NCI-H748 (cell line): ENCODE results near the gene KLK12.
A peak's percentile ranks its signal among the peaks of the same experiment; 100 is the strongest.

Experiments
- DNase-seq: peaks from one replicate; lab custom pipeline; 2025; ENCODE audit not compliant: unreplicated experiment; lab: John Stamatoyannopoulos, UW

The KLK12 gene

DNA sequence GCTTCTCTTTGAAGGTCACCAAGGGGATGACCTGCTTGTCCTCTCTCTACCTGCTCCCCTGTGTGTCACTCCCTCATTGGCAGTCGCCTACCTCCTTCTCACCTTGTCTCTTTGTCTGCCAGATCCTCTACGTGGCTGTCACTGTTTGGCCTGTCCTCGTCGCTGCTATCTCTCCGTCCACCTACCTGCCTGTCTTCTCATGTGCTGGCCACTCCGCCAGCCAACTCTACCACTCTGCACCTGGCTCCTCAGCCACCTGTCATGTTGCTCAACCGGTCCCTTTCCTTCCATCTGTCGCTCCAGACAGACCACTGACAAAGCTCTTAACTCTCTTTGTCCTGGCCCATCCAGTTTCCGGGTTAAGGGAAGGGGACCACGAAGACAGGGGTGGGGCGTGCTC, at the start of gene KLK12:
Gene KLK12 (minus strand): TSS at position 299 of the 400 bp plus-strand sequence. CDS start 381 bp downstream, outside the sequence.
- peak; percentile 98 for DNase-seq

DNA sequence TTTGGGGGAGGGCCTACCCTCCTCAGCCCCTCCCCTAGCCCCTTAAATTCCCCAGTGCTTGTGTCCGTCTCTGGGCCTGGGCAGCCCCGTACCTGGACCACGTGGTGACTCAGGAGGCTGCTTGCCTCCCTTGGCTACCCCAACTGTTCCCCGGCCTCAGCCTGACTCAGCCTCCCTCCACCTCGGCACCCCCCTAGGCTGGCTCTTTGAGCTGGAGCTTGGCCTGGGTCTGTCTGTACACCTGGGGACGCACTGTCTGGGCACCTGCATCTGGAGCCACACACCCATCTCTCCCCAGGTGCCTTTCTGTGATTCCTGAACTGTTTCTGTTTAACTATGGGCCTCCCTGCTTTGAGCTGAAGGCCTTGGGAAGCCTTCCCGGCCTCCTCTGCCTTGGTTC, 49.7 kb upstream of the KLK12 start:
- no peak for DNase-seq

DNA sequence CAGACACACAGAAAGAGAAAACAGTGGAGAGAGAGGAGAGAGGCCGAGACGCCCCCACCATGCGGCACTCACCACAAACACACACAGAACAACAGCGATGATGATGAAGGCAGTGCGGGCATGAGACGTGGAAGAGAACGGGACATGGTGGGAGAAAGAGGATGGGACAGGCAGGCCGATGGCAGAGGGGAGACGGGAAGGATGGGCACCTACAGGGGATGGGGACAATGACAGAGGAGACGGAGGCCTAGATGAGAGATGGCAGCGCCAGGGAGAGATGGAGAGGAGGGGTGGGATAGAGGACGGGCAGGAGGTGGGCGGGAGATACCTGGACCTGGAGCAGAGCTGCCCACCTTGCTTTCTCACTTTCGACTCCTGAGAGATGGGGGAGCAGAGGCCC, 49.0 kb upstream of the KLK12 start:
- DNase-seq = no peak

DNA sequence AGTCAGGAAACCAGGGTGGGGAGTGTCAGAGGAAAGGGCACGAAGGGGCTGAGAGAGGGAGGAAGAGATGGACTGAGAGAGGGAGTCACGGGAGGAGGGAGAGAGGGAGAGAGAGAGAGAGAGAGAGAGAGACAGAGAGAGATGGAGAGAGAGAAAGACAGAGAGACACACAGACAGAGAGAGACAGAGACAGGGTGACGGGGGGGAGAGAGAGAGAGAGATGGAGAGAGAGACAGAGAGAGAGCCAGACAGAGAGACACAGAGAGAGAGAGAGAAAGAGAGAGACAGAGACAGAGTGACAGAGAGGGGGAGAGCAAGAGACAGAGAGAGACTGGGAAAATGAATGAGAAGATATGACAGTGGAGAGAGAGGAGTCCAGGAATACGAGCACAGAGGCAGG, 48.4 kb upstream of the KLK12 start:
- no peak for DNase-seq

- DNase-seq = peak; percentile 20
Measured at GRCh38 chr19:51082611-51083010, 47.8 kb upstream of the KLK12 start, which contains the start of gene KLK14. TSS of gene KLK14 (minus strand) at chr19:51082887. CDS start at chr19:51082614, 273 bp downstream.

DNA sequence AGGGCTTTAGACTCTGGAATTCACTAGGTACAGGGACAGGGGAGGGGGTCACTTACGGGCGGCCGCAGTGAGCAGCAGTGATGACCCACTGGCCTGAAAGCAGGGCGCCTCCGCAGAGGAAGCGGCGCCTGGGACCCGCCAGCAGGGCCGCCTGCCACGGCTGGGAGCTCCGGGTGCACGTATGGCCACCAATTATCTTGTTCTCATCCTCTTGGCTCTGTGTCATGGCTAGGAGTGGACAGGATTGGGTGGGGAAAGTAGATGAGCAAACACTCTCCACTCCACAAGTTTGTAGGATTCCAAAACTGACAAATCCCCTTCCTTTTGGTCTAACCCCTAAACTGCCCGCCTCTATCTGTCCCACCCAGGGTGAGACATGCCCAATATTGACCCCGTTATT, 46.7 kb upstream of the KLK12 start:
- no peak for DNase-seq

GRCh38 chr19:51079481-51080110, 44.8 kb upstream of the KLK12 start:
- peak; percentile 27 for DNase-seq

DNA sequence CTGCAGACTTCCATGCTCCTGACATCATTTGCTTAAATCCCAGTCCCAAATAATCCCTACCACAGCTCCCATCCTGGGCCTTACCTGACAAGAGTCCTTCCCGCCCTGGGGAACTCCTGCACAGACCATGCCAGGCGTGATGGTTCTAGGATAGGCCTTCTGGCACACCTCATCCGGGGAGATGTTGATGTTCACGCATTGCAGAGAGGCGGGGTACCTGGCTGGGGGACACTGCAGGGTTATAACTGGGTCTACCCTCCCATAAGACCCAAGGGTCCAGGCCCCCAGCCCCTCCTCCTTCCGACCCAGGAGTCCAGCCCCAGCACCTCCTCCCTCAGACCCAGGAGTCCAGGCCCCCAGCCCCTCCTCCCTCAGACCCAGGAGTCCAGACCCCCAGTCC, 43.9 kb upstream of the KLK12 start:
- DNase-seq = no peak

GRCh38 chr19:51078104-51078503, 43.3 kb upstream of the KLK12 start:
- no peak for DNase-seq

- DNase-seq = no peak
Measured at GRCh38 chr19:51076631-51077213, 41.9 kb upstream of the KLK12 start.

GRCh38 chr19:51075998-51076397, 41.2 kb upstream of the KLK12 start:
- DNase-seq = no peak

DNA sequence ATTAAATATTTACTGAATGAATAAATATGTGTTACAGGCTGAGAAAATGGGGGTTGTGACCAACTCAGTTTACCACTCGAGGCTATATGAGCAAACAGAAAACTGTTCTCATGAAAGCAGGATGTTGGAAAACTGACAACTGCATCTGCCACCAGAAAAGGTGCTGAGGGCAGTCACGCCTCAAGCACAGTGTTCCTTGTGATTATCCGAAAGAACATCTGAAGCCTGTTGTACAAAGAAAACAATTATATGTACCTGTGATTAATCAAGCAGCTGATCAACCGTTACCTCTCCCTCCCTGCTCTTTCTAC, 36.2 kb upstream of the KLK12 start:
- DNase-seq = peak; percentile 98

DNA sequence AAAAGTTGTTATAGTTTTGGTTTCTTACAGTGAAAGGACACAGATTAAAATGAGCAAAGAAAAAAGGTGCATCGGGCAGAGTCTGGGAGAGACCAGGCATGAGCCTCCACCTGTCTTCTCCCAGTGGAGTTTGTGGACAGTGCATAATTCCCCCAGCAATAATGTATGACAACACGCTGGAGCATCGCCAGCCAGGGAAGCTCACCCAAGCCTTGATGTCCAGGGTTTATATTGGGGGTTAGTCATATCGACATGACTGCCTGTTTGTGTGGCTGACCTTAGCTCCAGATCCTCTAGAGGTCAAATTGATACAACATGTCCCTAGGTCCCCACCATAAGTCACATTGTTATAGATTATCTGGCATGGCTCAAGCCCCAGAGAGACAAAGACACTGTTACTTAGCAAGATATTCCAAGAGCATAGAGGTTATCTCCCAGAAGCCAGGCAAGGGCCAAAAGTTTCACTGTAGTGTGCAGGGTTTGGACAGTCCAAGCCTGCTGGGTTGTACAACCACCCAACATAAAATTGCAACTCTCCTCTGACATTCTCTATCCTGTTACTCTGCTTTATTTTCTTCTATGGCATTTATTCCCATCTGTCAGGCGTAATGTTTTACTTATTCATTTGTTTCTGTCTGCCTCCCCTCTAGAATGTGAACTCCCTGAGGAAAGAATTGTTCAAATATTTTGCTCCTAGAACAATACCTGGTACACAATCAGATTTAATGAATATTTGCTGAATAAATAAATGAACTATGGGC, 35.7 kb upstream of the KLK12 start:
- DNase-seq = peak; percentile 83

DNA sequence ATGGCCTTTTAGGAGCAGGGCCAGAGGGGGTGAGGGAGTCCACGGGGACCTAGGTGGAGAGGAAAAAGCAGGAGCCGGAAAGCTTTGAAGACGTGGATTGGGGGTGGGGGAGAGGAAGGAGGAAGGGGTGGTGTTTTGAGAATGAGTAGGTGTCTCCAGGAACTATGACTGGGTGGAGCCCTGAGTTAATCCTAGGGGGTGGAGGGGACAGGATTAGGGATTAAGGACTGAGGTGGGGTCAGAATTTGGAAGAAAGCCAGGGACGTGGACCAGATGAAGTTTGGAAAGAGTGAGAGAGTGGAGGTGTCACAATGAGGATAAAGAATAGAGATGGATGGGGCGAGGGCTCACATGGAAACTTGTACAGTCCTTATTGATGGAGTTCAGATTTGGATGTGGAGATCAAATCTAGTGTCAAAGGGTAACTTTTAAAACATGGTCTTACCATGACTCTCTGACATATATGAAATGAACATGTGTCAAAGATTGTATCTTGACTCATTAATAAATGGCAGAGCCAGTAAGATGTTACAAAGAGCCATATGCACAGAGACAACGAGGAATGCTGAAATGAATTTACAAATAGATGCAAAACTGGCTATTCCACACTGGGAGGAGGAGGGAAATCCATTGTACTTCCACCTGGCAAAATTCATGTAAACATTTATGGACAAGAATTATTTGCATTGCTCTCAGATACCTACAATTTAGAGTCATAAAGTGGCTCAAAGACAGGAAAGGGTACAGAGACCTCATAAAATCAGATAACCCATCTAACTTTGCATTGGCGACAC, 31.8 kb upstream of the KLK12 start:
- DNase-seq = peak; percentile 65

GRCh38 chr19:51065221-51065960, 30.6 kb upstream of the KLK12 start:
- no peak for DNase-seq

DNA sequence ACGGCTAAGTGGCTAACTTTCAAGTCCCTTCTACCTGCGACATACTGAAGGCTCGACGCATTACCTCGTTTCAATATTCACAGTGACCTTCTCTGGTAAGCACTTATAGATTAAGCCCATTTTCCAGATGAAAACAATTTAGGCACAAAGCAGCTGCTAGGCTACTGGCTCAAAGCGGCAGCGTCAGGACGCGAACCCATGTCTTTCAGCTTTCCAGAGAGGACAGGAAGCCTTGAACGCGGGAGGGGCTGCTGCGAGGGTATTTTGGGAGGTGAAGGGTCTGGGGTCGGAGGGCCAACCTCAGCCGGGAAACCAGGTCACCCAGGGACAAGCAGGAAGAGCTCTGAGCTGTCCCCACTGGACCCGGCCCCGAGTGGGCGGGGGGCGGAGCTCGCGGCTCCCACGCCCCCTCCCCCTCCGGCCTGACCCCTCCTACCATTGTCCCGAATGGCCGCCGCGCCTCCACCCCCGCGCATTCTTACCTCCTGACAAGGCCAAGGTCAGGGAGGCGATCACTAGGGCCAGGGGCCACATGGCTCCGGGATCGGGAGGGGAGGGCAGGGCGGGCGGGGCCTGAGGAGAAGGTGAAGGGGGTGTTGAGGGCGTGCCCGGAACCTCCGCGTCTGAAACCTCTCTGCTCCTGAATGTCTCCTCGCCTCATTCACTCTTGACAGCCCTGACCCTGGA, 29.9 kb upstream of the KLK12 start, which contains the start of gene KLK13:
Gene KLK13 (minus strand): TSS at position 559 of the 687 bp plus-strand sequence. CDS start 25 bp downstream, at position 534.
- no peak for DNase-seq

GRCh38 chr19:51063664-51064063, 28.9 kb upstream of the KLK12 start:
- no peak for DNase-seq

- no peak for DNase-seq
Measured at GRCh38 chr19:51060973-51061372, 26.2 kb upstream of the KLK12 start.

DNA sequence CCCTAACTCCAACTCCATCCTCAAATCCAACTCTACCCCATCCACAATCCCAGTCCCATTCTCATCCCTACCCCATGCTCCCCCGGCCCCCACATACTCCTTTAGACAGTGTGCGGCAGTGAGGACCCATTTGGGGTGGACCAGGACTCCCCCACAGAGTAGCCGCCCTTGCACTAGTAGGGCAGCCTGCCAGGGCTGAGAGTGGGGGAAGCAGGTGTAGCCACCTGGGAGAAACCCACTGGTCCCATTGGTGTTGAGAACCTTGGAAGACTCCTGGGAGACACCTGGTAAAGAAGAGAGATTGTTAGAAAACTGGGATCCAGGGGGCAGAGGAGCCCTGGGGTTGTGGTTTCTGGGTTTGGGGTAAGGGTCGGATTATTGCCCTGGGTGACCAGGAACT, 25.5 kb upstream of the KLK12 start:
- DNase-seq = no peak

- no peak for DNase-seq
Measured at GRCh38 chr19:51059715-51060114, 24.9 kb upstream of the KLK12 start.
